Mesothelial cell of epicardium (in vitro differentiated cells): ENCODE measurements around the gene TMPRSS4. TPM values are rescaled to one million over a fixed set of nuclear protein-coding genes. Genes with fewer than 3 reads are reported as not detected.

Experiments used
- DNase-seq, 2 experiments: peaks; one replicate each; pipeline ENCODE4 v3.0.0; 2021; ENCODE audit warnings: low spot score in 2 of 2; ENCODE audit not compliant: unreplicated experiment in 2 of 2
- H3K27ac Mint-ChIP-seq: 2 replicates; pipeline ENCODE4 v1.8.0; 2021; ENCODE audit warnings: mixed read lengths
- H3K27me3 Mint-ChIP-seq: 2 replicates; pipeline ENCODE4 v1.8.0; 2021; ENCODE audit warnings: low read depth, mixed read lengths
- H3K36me3 Mint-ChIP-seq: 2 replicates; pipeline ENCODE4 v1.8.0; 2021; ENCODE audit warnings: mixed read lengths
- H3K4me1 Mint-ChIP-seq: 2 replicates; pipeline ENCODE4 v1.8.0; 2021; ENCODE audit warnings: mixed read lengths
- H3K4me3 Mint-ChIP-seq: 2 replicates; pipeline ENCODE4 v1.8.0; 2021; ENCODE audit warnings: mild to moderate bottlenecking, moderate library complexity, mixed read lengths
- H3K9me3 Mint-ChIP-seq: 2 replicates; pipeline ENCODE4 v1.8.0; 2021; ENCODE audit warnings: mixed read lengths
- total RNA-seq: library from RNA; stranded (reverse); gene quantifications from 3 replicates; pipeline ENCODE4 v1.2.1, GENCODE V29; 2021
- TF ChIP-seq, protein P1 (sequence below): fragments of 200-600 bp; sonication (generic); IDR thresholded peaks from one replicate; pipeline ENCODE4 v1.5.0; 2021; ENCODE audit warnings: antibody characterized with exemption; ENCODE audit not compliant: unreplicated experiment

The TMPRSS4 gene
- total RNA-seq, 1 donor from 2014 or later, result 0.94 TPM

DNA sequence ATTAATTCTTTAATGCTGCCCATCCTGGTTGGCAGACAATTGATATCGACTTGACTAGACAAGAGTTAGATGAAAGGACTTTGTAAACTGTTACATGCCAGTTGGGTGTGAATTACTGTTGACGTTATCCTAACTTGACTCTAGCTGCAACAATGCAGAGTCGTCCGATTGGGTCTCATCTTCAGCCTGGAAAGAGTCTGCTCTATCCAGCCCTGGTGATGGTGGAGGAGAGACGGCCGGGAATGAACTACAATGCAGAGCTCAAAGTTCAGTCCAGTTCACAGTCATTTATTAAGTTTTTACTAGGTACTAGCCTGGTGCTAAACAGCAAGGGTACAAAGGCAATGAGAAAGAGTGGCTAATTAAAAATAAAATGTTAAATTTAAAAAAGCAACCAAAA lies 14.8 kb downstream of the TMPRSS4 start:
- H3K36me3 Mint-ChIP-seq, result no peaks in the 10 kb centered on the region
- DNase-seq, result no peak
- no peaks in the 10 kb centered on the region for H3K9me3 Mint-ChIP-seq
- no peak overlapping the region for H3K27ac Mint-ChIP-seq
- no peak overlapping the region for H3K4me3 Mint-ChIP-seq
- H3K27me3 Mint-ChIP-seq, result no peaks in the 10 kb centered on the region
- no peaks in the 10 kb centered on the region for H3K4me1 Mint-ChIP-seq
- TF ChIP-seq, protein P1, sequence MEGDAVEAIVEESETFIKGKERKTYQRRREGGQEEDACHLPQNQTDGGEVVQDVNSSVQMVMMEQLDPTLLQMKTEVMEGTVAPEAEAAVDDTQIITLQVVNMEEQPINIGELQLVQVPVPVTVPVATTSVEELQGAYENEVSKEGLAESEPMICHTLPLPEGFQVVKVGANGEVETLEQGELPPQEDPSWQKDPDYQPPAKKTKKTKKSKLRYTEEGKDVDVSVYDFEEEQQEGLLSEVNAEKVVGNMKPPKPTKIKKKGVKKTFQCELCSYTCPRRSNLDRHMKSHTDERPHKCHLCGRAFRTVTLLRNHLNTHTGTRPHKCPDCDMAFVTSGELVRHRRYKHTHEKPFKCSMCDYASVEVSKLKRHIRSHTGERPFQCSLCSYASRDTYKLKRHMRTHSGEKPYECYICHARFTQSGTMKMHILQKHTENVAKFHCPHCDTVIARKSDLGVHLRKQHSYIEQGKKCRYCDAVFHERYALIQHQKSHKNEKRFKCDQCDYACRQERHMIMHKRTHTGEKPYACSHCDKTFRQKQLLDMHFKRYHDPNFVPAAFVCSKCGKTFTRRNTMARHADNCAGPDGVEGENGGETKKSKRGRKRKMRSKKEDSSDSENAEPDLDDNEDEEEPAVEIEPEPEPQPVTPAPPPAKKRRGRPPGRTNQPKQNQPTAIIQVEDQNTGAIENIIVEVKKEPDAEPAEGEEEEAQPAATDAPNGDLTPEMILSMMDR, result no peak

DNA sequence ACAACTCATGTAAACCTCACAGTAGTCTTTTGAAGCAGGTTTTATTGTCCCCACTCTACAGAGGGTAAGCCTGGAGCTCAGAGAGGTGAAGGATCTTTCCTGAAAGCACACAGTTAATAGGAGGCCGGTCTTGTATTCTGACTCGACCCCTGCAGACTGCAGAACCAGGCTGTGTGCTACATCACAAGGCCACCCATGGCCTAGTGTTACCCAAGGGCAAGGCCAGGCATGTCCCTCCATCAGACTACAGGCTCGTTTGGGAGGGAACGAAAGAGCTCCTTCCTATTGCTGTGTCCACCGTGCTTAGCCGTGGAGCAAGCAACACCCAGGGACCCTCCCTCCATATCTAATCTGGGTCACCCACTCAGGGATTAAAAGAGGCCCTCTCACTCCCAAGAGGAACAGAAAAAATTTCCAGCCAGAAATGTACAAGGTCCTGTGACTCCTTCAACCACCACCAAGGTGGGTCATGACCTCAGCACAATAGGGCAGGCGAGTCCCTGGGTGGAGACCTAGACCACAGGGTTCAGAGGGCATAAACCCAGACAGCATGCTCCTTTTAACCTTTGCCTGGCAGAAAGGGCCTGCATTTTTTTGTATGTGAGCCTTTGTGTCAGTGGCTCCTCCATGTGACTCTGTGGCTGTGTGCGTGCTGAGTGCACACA lies 16.2 kb downstream of the TMPRSS4 start:
- TF ChIP-seq, protein P1, result no peak
- DNase-seq, result no peak
- H3K9me3 Mint-ChIP-seq, result no peaks in the 10 kb centered on the region
- H3K27me3 Mint-ChIP-seq, result peaks cover 5% of the 10 kb centered on the region
- H3K4me1 Mint-ChIP-seq, result no peaks in the 10 kb centered on the region
- H3K4me3 Mint-ChIP-seq, result no peak overlapping the region
- no peak overlapping the region for H3K27ac Mint-ChIP-seq
- no peaks in the 10 kb centered on the region for H3K36me3 Mint-ChIP-seq

DNA sequence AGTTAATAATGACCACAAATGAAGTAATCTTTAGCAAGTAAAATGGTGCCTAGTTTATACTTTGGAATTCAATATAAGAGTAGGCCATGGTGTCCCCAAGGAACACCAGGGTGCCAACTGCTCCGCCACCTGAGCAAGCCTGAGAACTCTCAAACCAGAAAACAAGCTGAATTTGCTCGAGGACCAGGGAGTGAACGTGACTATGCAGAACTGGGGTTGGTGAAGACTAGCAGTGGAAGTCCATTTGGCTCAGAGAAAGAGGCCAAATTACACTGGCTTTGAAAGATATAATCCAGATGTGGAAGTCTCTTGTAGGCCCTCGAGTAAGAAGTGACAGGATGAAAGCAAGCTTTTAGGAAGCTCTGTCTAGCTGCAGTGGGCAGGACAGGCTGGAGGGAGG lies 18.6 kb downstream of the TMPRSS4 start:
- H3K9me3 Mint-ChIP-seq, result no peaks in the 10 kb centered on the region
- H3K4me1 Mint-ChIP-seq, result peaks cover 4% of the 10 kb centered on the region
- H3K36me3 Mint-ChIP-seq, result no peaks in the 10 kb centered on the region
- TF ChIP-seq, protein P1, result no peak
- no peak for DNase-seq
- no peak overlapping the region for H3K27ac Mint-ChIP-seq
- H3K27me3 Mint-ChIP-seq, result peaks cover 8% of the 10 kb centered on the region
- no peak overlapping the region for H3K4me3 Mint-ChIP-seq

DNA sequence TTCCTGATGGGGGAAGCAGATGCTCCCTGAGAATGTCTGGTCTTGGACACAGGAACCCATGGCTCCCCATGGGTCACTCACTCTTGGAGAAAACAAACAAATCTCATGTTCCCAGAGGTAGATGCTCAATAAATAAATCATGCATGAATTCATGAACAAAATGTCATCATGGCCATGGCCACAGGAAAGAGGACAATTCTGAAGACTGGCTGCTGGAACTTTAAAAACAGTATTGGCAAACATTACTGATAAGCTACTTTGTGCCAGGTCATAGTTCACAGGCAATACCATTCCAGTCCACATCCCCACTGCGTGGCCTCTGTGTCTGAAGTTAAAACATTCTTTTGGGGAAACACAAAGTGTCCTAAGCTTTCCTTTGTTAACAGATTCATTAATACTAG lies 19.1 kb downstream of the TMPRSS4 start:
- Mint-ChIP-seq H3K4me3 (no peak overlapping the region), H3K9me3 (no peaks in the 10 kb centered on the region), H3K4me1 (peaks cover 4% of the 10 kb centered on the region), H3K27ac (no peak overlapping the region), H3K36me3 (no peaks in the 10 kb centered on the region), H3K27me3 (peaks cover 8% of the 10 kb centered on the region)
- no peak for DNase-seq
- TF ChIP-seq, protein P1, result no peak

DNA sequence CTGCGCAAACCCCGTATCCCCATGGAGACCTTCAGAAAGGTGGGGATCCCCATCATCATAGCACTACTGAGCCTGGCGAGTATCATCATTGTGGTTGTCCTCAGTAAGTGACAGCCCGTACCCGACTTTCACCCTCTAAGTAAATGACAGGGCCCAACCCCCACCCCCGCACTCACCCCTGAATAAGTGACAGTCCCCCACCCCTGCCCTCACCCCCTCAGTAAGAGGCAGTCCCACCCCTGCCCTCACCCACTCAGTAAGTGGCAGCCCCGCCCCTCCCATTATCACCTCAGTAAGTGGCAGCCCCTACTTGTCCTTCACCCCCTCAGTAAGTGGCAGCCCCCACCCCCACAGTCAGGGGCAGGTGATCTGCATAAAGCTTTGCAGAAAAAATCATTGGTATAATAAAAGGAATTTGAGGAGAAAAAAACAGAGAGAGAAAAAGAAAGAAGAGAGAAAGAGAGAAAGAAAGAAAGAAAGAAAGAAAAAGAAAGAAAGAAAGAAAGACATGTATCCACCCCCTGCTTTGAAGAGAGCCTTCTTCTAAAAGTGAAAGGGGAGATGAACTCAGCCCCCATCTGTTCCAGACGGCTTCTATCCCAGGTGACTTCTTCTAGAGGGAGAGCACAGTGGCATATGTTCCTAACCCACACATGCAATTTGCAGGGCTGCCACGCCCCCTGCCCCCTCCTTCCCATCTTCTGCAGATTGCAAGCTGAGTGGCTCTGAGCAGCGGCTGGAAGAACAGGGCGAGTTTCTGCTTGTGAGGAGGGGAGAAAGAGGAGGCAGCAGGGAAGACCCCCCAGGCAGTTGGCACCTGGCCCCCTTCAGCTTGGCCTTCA lies 22.3 kb downstream of the TMPRSS4 start:
- H3K27ac Mint-ChIP-seq, result no peak overlapping the region
- no peaks in the 10 kb centered on the region for H3K9me3 Mint-ChIP-seq
- peaks cover 4% of the 10 kb centered on the region for H3K4me1 Mint-ChIP-seq
- TF ChIP-seq, protein P1, result no peak
- H3K27me3 Mint-ChIP-seq, result peaks cover 14% of the 10 kb centered on the region
- H3K4me3 Mint-ChIP-seq, result no peak overlapping the region
- DNase-seq, result no peak
- no peaks in the 10 kb centered on the region for H3K36me3 Mint-ChIP-seq
